B cell (primary cell): Measurements from ENCODE around the gene HCRTR2. TPM values are rescaled to one million over a fixed set of nuclear protein-coding genes. Genes with fewer than 3 reads are reported as not detected.

Experiments
- ATAC-seq: fragments of 200-7000 bp; cut with Tn5 transposase; one replicate; pipeline ENCODE4 v1.10.0; 2021; ENCODE audit warnings: low read depth, mild to moderate bottlenecking, moderate number of reproducible peaks, moderate library complexity
- CTCF ChIA-PET: fragments of 350-600 bp; sonication (Branson Sonifier 250); formaldehyde crosslinking; loops from one replicate; lab custom pipeline; 2021; ENCODE audit warnings: antibody characterized with exemption, inconsistent platforms; lab: Charles Lee
- POLR2A ChIA-PET: fragments of 350-600 bp; sonication (Branson Sonifier 250); formaldehyde crosslinking; loops from one replicate; lab custom pipeline; 2021; ENCODE audit warnings: antibody characterized with exemption; lab: Charles Lee
- DNase-seq: peaks from one replicate; pipeline ENCODE4 v3.0.0; 2013
- H2AFZ ChIP-seq: 2 replicates; pipeline ENCODE4 v1.6.1; 2012; ENCODE audit warnings: mild to moderate bottlenecking, low read depth, low read length; ENCODE audit not compliant: insufficient read depth, poor library complexity, severe bottlenecking
- H3K27ac ChIP-seq, 2 donors: 1 replicate in 1 of 2; 2 replicates in 1 of 2; pipeline ENCODE4 v1.5.1; 2012 to 2013; ENCODE audit warnings: low read length in 2 of 2, mild to moderate bottlenecking in 2 of 2, moderate library complexity in 1 of 2
- H3K27me3 ChIP-seq, 4 experiments: fragments of 200-600 bp in 1 of 4; sonication (generic) in 1 of 4; replicated peaks in 1 of 4; 1 replicate in 2 of 4; 2 replicates in 2 of 4; pipeline versions ENCODE4 v1.6.1 to v1.7.0; 2013 to 2016; ENCODE audit warnings: low read length in 3 of 4, mild to moderate bottlenecking in 2 of 4, mixed read lengths in 1 of 4, moderate library complexity in 1 of 4; ENCODE audit not compliant: insufficient read depth in 4 of 4, control insufficient read depth in 3 of 4; ENCODE audit errors: control extremely low read depth in 1 of 4
- H3K36me3 ChIP-seq, 2 experiments: replicated peaks in 1 of 2; 1 replicate in 1 of 2; 2 replicates in 1 of 2; pipeline versions ENCODE4 v1.6.1 to v1.7.1; 2013; ENCODE audit warnings: low read length in 1 of 2; ENCODE audit not compliant: insufficient read depth in 2 of 2, control insufficient read depth in 1 of 2; ENCODE audit errors: control extremely low read depth in 1 of 2, extremely low read depth in 1 of 2
- H3K4me1 ChIP-seq, 2 donors: fragments of 200-600 bp in 1 of 2; sonication (generic) in 1 of 2; 1 replicate in 1 of 2; 2 replicates in 1 of 2; pipeline versions ENCODE4 v1.5.1 to v1.6.1; 2013 to 2017; ENCODE audit warnings: low read length in 2 of 2; ENCODE audit not compliant: control insufficient read depth in 2 of 2, insufficient read depth in 2 of 2
- H3K4me2 ChIP-seq: replicated peaks from 2 replicates; pipeline ENCODE3; 2012; ENCODE audit warnings: mild to moderate bottlenecking, low read depth, low read length; ENCODE audit not compliant: poor library complexity, severe bottlenecking
- H3K4me3 ChIP-seq, 5 experiments: fragments of 200-600 bp in 1 of 5; sonication (generic) in 1 of 5; 1 replicate in 3 of 5; 2 replicates in 2 of 5; pipeline versions ENCODE4 v1.5.1 to v1.7.0; 2011 to 2016; ENCODE audit warnings: low read length in 4 of 5, mild to moderate bottlenecking in 4 of 5, low read depth in 2 of 5, control low read depth in 1 of 5, moderate library complexity in 1 of 5; ENCODE audit not compliant: insufficient read depth in 1 of 5; ENCODE audit errors: control extremely low read depth in 1 of 5, extremely low read depth in 1 of 5
- H3K79me2 ChIP-seq: fragments of 200-600 bp; sonication (generic); one replicate; pipeline ENCODE4 v1.6.0; 2016; ENCODE audit warnings: low read length; ENCODE audit not compliant: control insufficient read depth, insufficient read depth
- H3K9ac ChIP-seq: fragments of 200-600 bp; sonication (generic); 2 replicates; pipeline ENCODE4 v1.6.1; 2017; ENCODE audit warnings: mild to moderate bottlenecking, low read length, moderate library complexity
- H3K9me3 ChIP-seq, 3 donors: one replicate each; pipeline versions ENCODE4 v1.6.1 to v1.7.1; 2013; ENCODE audit warnings: low read length in 2 of 3; ENCODE audit not compliant: control insufficient read depth in 2 of 3, insufficient read depth in 1 of 3; ENCODE audit errors: control extremely low read depth in 1 of 3
- H4K20me1 ChIP-seq: 2 replicates; pipeline ENCODE4 v1.6.0; 2012; ENCODE audit warnings: mild to moderate bottlenecking, low read length; ENCODE audit not compliant: insufficient read depth, control insufficient read depth, poor library complexity, severe bottlenecking
- H3K27ac Mint-ChIP-seq: one replicate; pipeline ENCODE4 v1.8.0; 2021; ENCODE audit warnings: mixed read lengths
- H3K27me3 Mint-ChIP-seq: one replicate; pipeline ENCODE4 v1.8.0; 2021; ENCODE audit warnings: mixed read lengths
- H3K4me1 Mint-ChIP-seq: one replicate; pipeline ENCODE4 v1.8.0; 2021; ENCODE audit warnings: mixed read lengths
- H3K4me3 Mint-ChIP-seq: one replicate; pipeline ENCODE4 v1.8.0; 2021; ENCODE audit warnings: mixed read lengths
- H3K9me3 Mint-ChIP-seq: one replicate; pipeline ENCODE4 v1.8.0; 2022; ENCODE audit warnings: mixed read lengths; ENCODE audit not compliant: insufficient read depth
- EZH2 ChIP-seq: IDR thresholded peaks from 2 replicates; pipeline ENCODE4 v1.6.1; 2012; ENCODE audit warnings: borderline replicate concordance, low read depth, mild to moderate bottlenecking, moderate library complexity, low read length; ENCODE audit not compliant: insufficient read depth, poor library complexity, severe bottlenecking
- WGBS: methylation state at CpG from one replicate; pipeline ENCODE4 v1.1.5; 2013; ENCODE audit warnings: missing lambda C conversion rate; ENCODE audit not compliant: insufficient coverage; 5-methylcytosine and 5-hydroxymethylcytosine counted together
- intact Hi-C: fragments of 100-400 bp; cut with micrococcal nuclease; formaldehyde crosslinking; loops from one replicate; pipeline ENCODE4 v1.10.0; 2022
- polyA plus RNA-seq: library from polyadenylated mRNA; depleted of rRNA; stranded (reverse); fragments of >200 nt; gene quantifications from 2 replicates; pipeline ENCODE4 v1.2.3, GENCODE V29; 2012
- total RNA-seq, 2 donors: library from RNA; stranded (reverse); fragments of 120-200 nt in 1 of 2; gene quantifications; 1 replicate in 1 of 2; 2 replicates in 1 of 2; pipeline versions ENCODE4 v1.2.3 to v1.2.4, GENCODE V29; 2013 to 2022
- TF ChIP-seq, protein P1 (sequence below): fragments of 200-600 bp; IDR thresholded peaks from one replicate; pipeline ENCODE4 v1.8.0; 2022; ENCODE audit warnings: antibody characterized with exemption, mild to moderate bottlenecking

HCRTR2 gene
- total and polyA plus RNA-seq, 2 donors (not counting 1 experiment from before 2014, with no cell fraction given): not detected

GRCh38 chr6:55260181-55260580 lies 85.9 kb downstream of the HCRTR2 start:
- Histone ChIP-seq H3K9me3 (no peaks in the 10 kb centered on the region), H3K4me1 (no peaks in the 10 kb centered on the region), H3K36me3 (no peaks in the 10 kb centered on the region), H3K27me3 (no peaks in the 10 kb centered on the region), H3K79me2 (no peaks in the 10 kb centered on the region), H3K4me3 (no peak overlapping the region), H4K20me1 (no peaks in the 10 kb centered on the region), H3K4me2 (no peak overlapping the region), H3K27ac (no peak overlapping the region), H3K9ac (no peak overlapping the region), H2AFZ (no peak overlapping the region)
- no peak for ATAC-seq
- intact Hi-C loops: no loop called here
- CTCF ChIA-PET: no interaction called here
- Mint-ChIP-seq H3K27ac (no peak overlapping the region), H3K27me3 (no peaks in the 10 kb centered on the region), H3K9me3 (no peaks in the 10 kb centered on the region), H3K4me3 (no peak overlapping the region), H3K4me1 (no peaks in the 10 kb centered on the region)
- no peak for DNase-seq
- TF ChIP-seq, protein P1, sequence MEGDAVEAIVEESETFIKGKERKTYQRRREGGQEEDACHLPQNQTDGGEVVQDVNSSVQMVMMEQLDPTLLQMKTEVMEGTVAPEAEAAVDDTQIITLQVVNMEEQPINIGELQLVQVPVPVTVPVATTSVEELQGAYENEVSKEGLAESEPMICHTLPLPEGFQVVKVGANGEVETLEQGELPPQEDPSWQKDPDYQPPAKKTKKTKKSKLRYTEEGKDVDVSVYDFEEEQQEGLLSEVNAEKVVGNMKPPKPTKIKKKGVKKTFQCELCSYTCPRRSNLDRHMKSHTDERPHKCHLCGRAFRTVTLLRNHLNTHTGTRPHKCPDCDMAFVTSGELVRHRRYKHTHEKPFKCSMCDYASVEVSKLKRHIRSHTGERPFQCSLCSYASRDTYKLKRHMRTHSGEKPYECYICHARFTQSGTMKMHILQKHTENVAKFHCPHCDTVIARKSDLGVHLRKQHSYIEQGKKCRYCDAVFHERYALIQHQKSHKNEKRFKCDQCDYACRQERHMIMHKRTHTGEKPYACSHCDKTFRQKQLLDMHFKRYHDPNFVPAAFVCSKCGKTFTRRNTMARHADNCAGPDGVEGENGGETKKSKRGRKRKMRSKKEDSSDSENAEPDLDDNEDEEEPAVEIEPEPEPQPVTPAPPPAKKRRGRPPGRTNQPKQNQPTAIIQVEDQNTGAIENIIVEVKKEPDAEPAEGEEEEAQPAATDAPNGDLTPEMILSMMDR: no peak
- 100% methylated on average over 1 of the region's 2 CpGs for WGBS
- POLR2A ChIA-PET: no interaction called here

DNA sequence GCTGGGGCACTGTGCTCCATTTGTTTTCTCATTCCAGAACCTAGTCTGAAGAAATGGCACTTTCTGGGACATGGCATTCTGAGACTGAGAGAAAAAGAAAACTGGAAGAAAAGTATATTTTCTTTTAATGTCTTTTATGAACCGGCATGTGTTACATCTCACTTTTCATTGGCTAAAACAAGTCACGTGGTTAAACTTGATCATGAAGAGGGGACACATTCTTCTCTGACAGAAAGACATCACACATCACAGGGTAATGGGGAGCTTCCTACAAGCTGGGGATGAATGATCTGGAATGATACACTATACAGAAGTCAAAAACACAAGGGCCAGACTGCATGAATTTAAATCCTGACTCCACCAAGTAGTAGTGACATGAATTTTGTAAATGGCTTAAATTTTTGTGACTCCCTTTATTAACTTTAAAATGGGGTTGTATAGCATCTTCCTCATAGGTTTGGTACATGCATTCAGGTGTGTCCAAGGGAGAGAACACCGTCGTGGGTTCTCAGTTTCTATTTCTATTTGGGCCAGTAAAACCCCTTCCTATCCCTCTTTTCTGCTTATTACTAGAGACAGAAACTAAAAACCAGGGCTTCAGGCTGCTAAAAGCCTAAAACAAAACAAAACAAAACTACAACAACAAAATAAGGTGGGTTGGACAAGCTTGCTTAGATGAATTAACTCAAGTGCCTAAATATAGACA lies 91.2 kb downstream of the HCRTR2 start:
- Histone ChIP-seq H4K20me1 (no peaks in the 10 kb centered on the region), H3K27ac (no peak overlapping the region), H3K4me2 (no peak overlapping the region), H3K36me3 (no peaks in the 10 kb centered on the region), H3K27me3 (no peaks in the 10 kb centered on the region), H3K4me1 (no peaks in the 10 kb centered on the region), H3K9me3 (no peaks in the 10 kb centered on the region), H3K9ac (no peak overlapping the region), H2AFZ (no peak overlapping the region), H3K4me3 (no peak overlapping the region), H3K79me2 (no peaks in the 10 kb centered on the region)
- ChIA-PET CTCF (no interaction called here), POLR2A (no interaction called here)
- no peak for ATAC-seq
- Mint-ChIP-seq H3K27me3 (no peaks in the 10 kb centered on the region), H3K9me3 (no peaks in the 10 kb centered on the region), H3K27ac (no peak overlapping the region), H3K4me1 (no peaks in the 10 kb centered on the region), H3K4me3 (no peak overlapping the region)
- DNase-seq: no peak
- intact Hi-C loops: no loop called here
- TF ChIP-seq, protein P1: no peak
- no peak for TF ChIP-seq EZH2
- WGBS: no CpG with 5 or more reads among the region's 4 CpGs
